Lower lobe of right lung (tissue), 2 donors: ENCODE data around the gene MEGF11. TPM values are rescaled to one million over a fixed set of nuclear protein-coding genes. Genes with fewer than 3 reads are reported as not detected.

Source experiments
- ATAC-seq, 2 donors: fragments of 200-7000 bp; cut with Tn5 transposase; one replicate each; pipeline ENCODE4 v1.9.1; 2020 to 2022; ENCODE audit warnings: mild to moderate bottlenecking in 2 of 2, moderate library complexity in 2 of 2
- DNase-seq: peaks from one replicate; pipeline ENCODE4 v3.0.0-alpha.2; 2020
- H3K27ac ChIP-seq: fragments of 200-600 bp; one replicate; pipeline ENCODE4 v1.8.0; 2022
- H3K27me3 ChIP-seq: fragments of 200-600 bp; one replicate; pipeline ENCODE4 v1.8.0; 2022; ENCODE audit warnings: low read depth
- H3K36me3 ChIP-seq: fragments of 200-600 bp; one replicate; pipeline ENCODE4 v1.8.0; 2022; ENCODE audit warnings: mild to moderate bottlenecking
- H3K4me1 ChIP-seq: fragments of 200-600 bp; one replicate; pipeline ENCODE4 v1.8.0; 2022
- H3K4me3 ChIP-seq: fragments of 200-600 bp; one replicate; pipeline ENCODE4 v1.8.0; 2022; ENCODE audit warnings: mild to moderate bottlenecking
- H3K9me3 ChIP-seq: fragments of 200-600 bp; one replicate; pipeline ENCODE4 v1.8.0; 2022
- CTCF ChIP-seq: fragments of 200-600 bp; IDR thresholded peaks from one replicate; pipeline ENCODE4 v1.8.0; 2022; ENCODE audit warnings: antibody characterized with exemption, mild to moderate bottlenecking
- intact Hi-C: fragments of 100-400 bp; cut with DNase I; formaldehyde crosslinking; loops from one replicate; pipeline ENCODE4 v1.11.0; 2022
- total RNA-seq: library from RNA; stranded (reverse); fragmentation: NEBNext Ultra II Directional; extraction: Animal tissue kit (Norgen Biotek cat#: 25700); gene quantifications from one replicate; pipeline ENCODE4 v1.2.1, GENCODE V29; 2021
- donor health status: DM: no; HTN: yes; CAD: no; lungs with severe emphysema.

The MEGF11 gene
- total RNA-seq, 1 donor from 2014 or later = not detected

DNA sequence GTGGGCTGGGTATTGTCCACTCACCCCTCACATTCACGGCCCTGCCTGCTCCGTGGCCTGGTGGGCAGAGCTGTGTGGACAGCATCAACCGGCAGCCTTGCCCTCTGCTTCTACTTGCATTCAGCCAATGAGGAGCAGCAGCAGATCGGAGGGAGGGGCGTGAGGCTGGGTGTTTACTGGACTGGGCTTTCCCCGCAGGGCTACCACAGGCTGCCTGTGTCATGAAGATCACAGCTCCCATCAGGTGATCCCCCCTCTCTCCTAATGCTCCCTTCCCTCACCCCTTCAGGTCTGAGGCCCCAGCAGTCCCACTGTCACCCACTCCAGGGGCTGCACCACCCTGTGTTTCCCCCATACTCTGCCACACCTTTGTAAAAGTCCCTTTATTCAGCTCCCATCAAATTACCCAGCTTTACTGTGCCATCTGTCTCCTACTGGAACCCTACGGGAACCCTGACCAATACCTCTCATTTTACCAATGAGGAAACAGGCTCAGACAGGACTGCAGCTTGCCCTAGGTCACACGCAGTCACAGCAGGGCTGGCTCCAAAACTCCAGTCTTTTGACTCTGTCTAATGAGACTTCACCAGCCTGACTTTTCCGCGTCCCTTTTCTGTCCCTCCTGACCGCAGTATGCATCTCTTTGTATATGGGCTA, 81.1 kb downstream of the MEGF11 start:
- Histone ChIP-seq H3K27me3 (no peaks in the 10 kb centered on the region), H3K4me1 (no peaks in the 10 kb centered on the region), H3K9me3 (no peaks in the 10 kb centered on the region), H3K27ac (no peak overlapping the region), H3K4me3 (no peak overlapping the region), H3K36me3 (no peaks in the 10 kb centered on the region)
- no peak for ATAC-seq
- intact Hi-C loops = no loop called here
- DNase-seq = no peak
- no peak for TF ChIP-seq CTCF

- Histone ChIP-seq H3K4me3 (no peak overlapping the region), H3K27me3 (no peaks in the 10 kb centered on the region), H3K27ac (no peak overlapping the region), H3K36me3 (no peaks in the 10 kb centered on the region), H3K9me3 (no peaks in the 10 kb centered on the region), H3K4me1 (no peaks in the 10 kb centered on the region)
- DNase-seq (no peak), ATAC-seq (no peak)
- no peak for TF ChIP-seq CTCF
- intact Hi-C loops = no loop called here
Observed at GRCh38 chr15:66171841-66172240, 81.7 kb downstream of the MEGF11 start.

- DNase-seq (no peak), ATAC-seq (no peak)
- Histone ChIP-seq H3K27me3 (no peaks in the 10 kb centered on the region), H3K4me1 (no peaks in the 10 kb centered on the region), H3K9me3 (no peaks in the 10 kb centered on the region), H3K4me3 (no peak overlapping the region), H3K27ac (no peak overlapping the region), H3K36me3 (no peaks in the 10 kb centered on the region)
- intact Hi-C loops = no loop called here
- no peak for TF ChIP-seq CTCF
Observed at GRCh38 chr15:66170716-66171115, 82.8 kb downstream of the MEGF11 start.

DNA sequence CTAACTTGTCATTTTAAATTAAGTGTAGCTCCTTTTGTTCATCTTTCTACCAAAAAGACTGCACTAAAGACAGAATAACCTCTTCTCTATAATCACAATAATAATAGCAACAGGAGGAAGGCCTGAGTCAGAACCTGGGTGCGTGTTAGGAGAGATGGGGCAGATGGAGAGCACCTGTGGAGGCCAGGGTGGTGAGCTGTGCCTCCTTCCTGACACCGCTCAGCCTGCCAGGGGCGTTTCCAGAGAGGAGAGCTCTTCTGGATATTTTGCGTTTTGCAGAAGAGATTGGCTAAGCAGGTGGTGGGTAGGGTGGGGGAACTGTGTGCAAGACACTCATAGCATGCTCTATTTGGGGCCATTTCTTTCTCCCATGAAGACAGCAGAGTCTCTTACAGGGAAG, 83.5 kb downstream of the MEGF11 start:
- DNase-seq (no peak), ATAC-seq (no peak)
- Histone ChIP-seq H3K27me3 (no peaks in the 10 kb centered on the region), H3K9me3 (no peaks in the 10 kb centered on the region), H3K4me1 (no peaks in the 10 kb centered on the region), H3K27ac (no peak overlapping the region), H3K4me3 (no peak overlapping the region), H3K36me3 (no peaks in the 10 kb centered on the region)
- no peak for TF ChIP-seq CTCF
- intact Hi-C loops = no loop called here

DNA sequence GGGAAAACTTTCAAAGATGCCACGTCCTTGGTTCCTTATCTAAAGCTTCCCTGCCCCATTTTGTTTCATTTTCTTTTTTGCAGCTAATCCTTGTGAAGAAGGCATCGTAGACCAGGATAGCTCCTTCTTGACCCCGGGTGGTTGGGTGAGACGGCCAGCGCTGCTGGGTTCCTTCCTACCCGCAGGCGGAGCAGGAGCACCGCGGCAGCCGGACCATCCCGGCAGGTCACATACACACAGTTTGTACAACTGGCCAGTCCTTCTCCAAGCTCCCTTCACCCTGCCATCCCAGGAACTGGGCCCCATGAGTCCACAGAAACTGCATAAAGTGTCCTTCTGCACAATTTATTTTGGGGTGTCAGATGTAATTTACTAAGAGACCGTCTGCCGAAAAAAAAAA, 83.9 kb downstream of the MEGF11 start:
- no peak for ATAC-seq
- TF ChIP-seq CTCF = no peak
- H3K27ac ChIP-seq = no peak overlapping the region
- no peaks in the 10 kb centered on the region for H3K36me3 ChIP-seq
- H3K4me1 ChIP-seq = no peaks in the 10 kb centered on the region
- H3K9me3 ChIP-seq = no peaks in the 10 kb centered on the region
- no peak for DNase-seq
- no peak overlapping the region for H3K4me3 ChIP-seq
- no peaks in the 10 kb centered on the region for H3K27me3 ChIP-seq
- intact Hi-C loops = no loop called here
